GM21515 (cell line): ENCODE results near the gene ARGLU1.

ENCODE experiments used
- ATAC-seq: cut with Tn5 transposase; IDR thresholded peaks from one replicate; pipeline ENCODE4 v1.9.1; 2021; ENCODE audit not compliant: unreplicated experiment

The ARGLU1 gene

GRCh38 chr13:106550570-106551135 is 17.3 kb downstream of the ARGLU1 start:
- no peak for ATAC-seq

- no peak for ATAC-seq
Observed at GRCh38 chr13:106548064-106548696, 19.8 kb downstream of the ARGLU1 start.

GRCh38 chr13:106541826-106542225 is 26.1 kb downstream of the ARGLU1 start:
- ATAC-seq: no peak

GRCh38 chr13:106540613-106541012 is 27.3 kb downstream of the ARGLU1 start:
- ATAC-seq: no peak

GRCh38 chr13:106537521-106537920 is 30.4 kb downstream of the ARGLU1 start:
- no peak for ATAC-seq

- peak; percentile 45 for ATAC-seq
Observed at GRCh38 chr13:106536244-106537034, 31.5 kb downstream of the ARGLU1 start.

- ATAC-seq: peak; percentile 96
Observed at GRCh38 chr13:106535552-106536243, 32.2 kb downstream of the ARGLU1 start, which contains the start of gene EFNB2. Gene EFNB2 (minus strand): TSS chr13:106535662. CDS start chr13:106534964, 698 bp downstream.

- peak; percentile 34 for ATAC-seq
Observed at GRCh38 chr13:106534639-106535551, 33.0 kb downstream of the ARGLU1 start.

GRCh38 chr13:106533943-106534638 is 33.8 kb downstream of the ARGLU1 start:
- no peak for ATAC-seq

GRCh38 chr13:106533101-106533942 is 34.6 kb downstream of the ARGLU1 start:
- no peak for ATAC-seq

- ATAC-seq: no peak
Observed at GRCh38 chr13:106532111-106532929, 35.6 kb downstream of the ARGLU1 start.

GRCh38 chr13:106530980-106531481 is 36.9 kb downstream of the ARGLU1 start:
- ATAC-seq: no peak

- ATAC-seq: no peak
Observed at GRCh38 chr13:106530171-106530851, 37.6 kb downstream of the ARGLU1 start.

GRCh38 chr13:106529415-106530170 is 38.3 kb downstream of the ARGLU1 start:
- no peak for ATAC-seq

- ATAC-seq: no peak
Observed at GRCh38 chr13:106528718-106529414, 39.1 kb downstream of the ARGLU1 start.

- no peak for ATAC-seq
Observed at GRCh38 chr13:106527826-106528225, 40.1 kb downstream of the ARGLU1 start.
